Measurements from ENCODE around the gene RAPGEF4. TPM values are rescaled to one million over a fixed set of nuclear protein-coding genes. Genes with fewer than 3 reads are reported as not detected.

Gene RAPGEF4
- polyA plus RNA-seq, 1 experiment = 0.60 TPM

GRCh38 chr2:172749388-172749787, 13.7 kb downstream of the RAPGEF4 start:
- no peak overlapping the region for H3K4me3 ChIP-seq (ENCODE audit: low read depth, low read length)
- no peaks in the 10 kb centered on the region for H3K27me3 ChIP-seq (ENCODE audit: control insufficient read depth, insufficient read depth, low read length)
- ChIA-PET CTCF (no interaction called here), POLR2A (no interaction called here)
- no peaks in the 10 kb centered on the region for H3K36me3 ChIP-seq (ENCODE audit: control insufficient read depth, insufficient read depth, low read length)
- no peak for TF ChIP-seq CTCF (IDR thresholded peaks at IDR 0.05; ENCODE audit: insufficient read depth, low read depth, low read length)
- no peak for DNase-seq (ENCODE audit: low read depth)

GRCh38 chr2:172751564-172751963, 15.9 kb downstream of the RAPGEF4 start:
- ChIA-PET CTCF (interaction anchor here (0.5 kb wide), 1 partner anchor 8 kb away, joined by 3 read pairs; no protein-coding TSS in a partner anchor), POLR2A (no interaction called here)
- no peak for DNase-seq (ENCODE audit: low read depth)
- no peak for TF ChIP-seq CTCF (IDR thresholded peaks at IDR 0.05; ENCODE audit: insufficient read depth, low read depth, low read length)
- Histone ChIP-seq H3K36me3 (ENCODE audit: control insufficient read depth, insufficient read depth, low read length) (no peaks in the 10 kb centered on the region), H3K4me3 (ENCODE audit: low read depth, low read length) (no peak overlapping the region), H3K27me3 (ENCODE audit: control insufficient read depth, insufficient read depth, low read length) (no peaks in the 10 kb centered on the region)

GRCh38 chr2:172753610-172754009, 18.0 kb downstream of the RAPGEF4 start:
- Histone ChIP-seq H3K4me3 (ENCODE audit: low read depth, low read length) (no peak overlapping the region), H3K27me3 (ENCODE audit: control insufficient read depth, insufficient read depth, low read length) (peaks cover 1% of the 10 kb centered on the region; the same call in 1 of the 2 replicates), H3K36me3 (ENCODE audit: control insufficient read depth, insufficient read depth, low read length) (no peaks in the 10 kb centered on the region)
- TF ChIP-seq CTCF (IDR thresholded peaks at IDR 0.05; ENCODE audit: insufficient read depth, low read depth, low read length) = no peak
- DNase-seq (ENCODE audit: low read depth) = no peak
- ChIA-PET POLR2A (no interaction called here), CTCF (no interaction called here)

GRCh38 chr2:172759441-172759840, 23.8 kb downstream of the RAPGEF4 start:
- H3K27me3 ChIP-seq (ENCODE audit: control insufficient read depth, insufficient read depth, low read length) = peaks cover 1% of the 10 kb centered on the region; the same call in 1 of the 2 replicates
- DNase-seq (ENCODE audit: low read depth) = no peak
- no peak for TF ChIP-seq CTCF (IDR thresholded peaks at IDR 0.05; ENCODE audit: insufficient read depth, low read depth, low read length)
- POLR2A ChIA-PET = no interaction called here
- no peaks in the 10 kb centered on the region for H3K36me3 ChIP-seq (ENCODE audit: control insufficient read depth, insufficient read depth, low read length)
- CTCF ChIA-PET = interaction anchor here (0.7 to 1.2 kb wide), 2 partner anchors 8 to 23 kb away, joined by 3 read pairs; no protein-coding TSS in a partner anchor
- H3K4me3 ChIP-seq (ENCODE audit: low read depth, low read length) = no peak overlapping the region

GRCh38 chr2:172761306-172761705, 25.7 kb downstream of the RAPGEF4 start:
- Histone ChIP-seq H3K27me3 (ENCODE audit: control insufficient read depth, insufficient read depth, low read length) (peaks cover 1% of the 10 kb centered on the region; the same call in 1 of the 2 replicates), H3K36me3 (ENCODE audit: control insufficient read depth, insufficient read depth, low read length) (no peaks in the 10 kb centered on the region), H3K4me3 (ENCODE audit: low read depth, low read length) (no peak overlapping the region)
- CTCF ChIA-PET = interaction anchor here (1.1 kb wide), 1 partner anchor 68 kb away, joined by 3 read pairs; no protein-coding TSS in a partner anchor
- no peak for TF ChIP-seq CTCF (IDR thresholded peaks at IDR 0.05; ENCODE audit: insufficient read depth, low read depth, low read length)
- POLR2A ChIA-PET = no interaction called here
- no peak for DNase-seq (ENCODE audit: low read depth)
